ENCODE measurements around the gene INHBB. TPM values are rescaled to one million over a fixed set of nuclear protein-coding genes. Genes with fewer than 3 reads are reported as not detected.
A peak's percentile ranks its signal among the peaks of the same experiment; 100 is the strongest.

INHBB gene
- total and polyA plus RNA-seq, 12 donors = 0.89 to 9.2 (median 3.5) TPM

DNA sequence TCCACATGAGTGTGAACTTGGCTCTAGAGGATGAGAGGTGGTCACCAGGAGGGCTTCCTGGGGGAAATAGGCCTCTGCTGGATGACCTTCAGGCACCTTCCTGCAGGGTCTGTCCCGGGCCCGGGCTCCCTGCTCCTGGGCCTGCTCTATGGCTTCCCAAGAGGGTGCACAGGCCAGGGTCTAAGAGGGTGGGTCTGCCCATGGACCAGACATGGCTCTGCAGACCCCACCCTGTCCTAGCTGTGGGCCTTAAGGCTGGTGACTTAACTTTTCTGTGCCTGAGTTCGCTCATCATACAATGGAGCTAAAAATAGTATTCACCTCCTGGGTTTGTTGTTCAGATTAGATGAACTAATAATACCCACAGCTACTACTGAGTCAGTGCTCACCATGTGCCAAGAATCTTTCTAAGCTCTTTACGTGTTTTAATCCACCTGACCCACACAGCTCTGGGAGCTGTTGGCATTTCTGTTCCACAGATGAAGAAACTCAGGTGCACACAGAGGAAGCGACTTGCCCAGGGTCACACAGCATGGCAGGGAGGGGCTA is 14.4 kb downstream of the INHBB start:
- no peak overlapping the region for H3K27ac ChIP-seq
- peak in 7 of 8 donors; percentile 31 to 74 (median 65) for ATAC-seq
- H3K9me3 ChIP-seq = no peaks in the 10 kb centered on the region
- TF ChIP-seq, protein P1, sequence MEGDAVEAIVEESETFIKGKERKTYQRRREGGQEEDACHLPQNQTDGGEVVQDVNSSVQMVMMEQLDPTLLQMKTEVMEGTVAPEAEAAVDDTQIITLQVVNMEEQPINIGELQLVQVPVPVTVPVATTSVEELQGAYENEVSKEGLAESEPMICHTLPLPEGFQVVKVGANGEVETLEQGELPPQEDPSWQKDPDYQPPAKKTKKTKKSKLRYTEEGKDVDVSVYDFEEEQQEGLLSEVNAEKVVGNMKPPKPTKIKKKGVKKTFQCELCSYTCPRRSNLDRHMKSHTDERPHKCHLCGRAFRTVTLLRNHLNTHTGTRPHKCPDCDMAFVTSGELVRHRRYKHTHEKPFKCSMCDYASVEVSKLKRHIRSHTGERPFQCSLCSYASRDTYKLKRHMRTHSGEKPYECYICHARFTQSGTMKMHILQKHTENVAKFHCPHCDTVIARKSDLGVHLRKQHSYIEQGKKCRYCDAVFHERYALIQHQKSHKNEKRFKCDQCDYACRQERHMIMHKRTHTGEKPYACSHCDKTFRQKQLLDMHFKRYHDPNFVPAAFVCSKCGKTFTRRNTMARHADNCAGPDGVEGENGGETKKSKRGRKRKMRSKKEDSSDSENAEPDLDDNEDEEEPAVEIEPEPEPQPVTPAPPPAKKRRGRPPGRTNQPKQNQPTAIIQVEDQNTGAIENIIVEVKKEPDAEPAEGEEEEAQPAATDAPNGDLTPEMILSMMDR (IDR thresholded peaks at IDR 0.05) = no peak
- WGBS, 2 donors = 53 to 62% methylated on average over 5 of the region's 5 CpGs
- no peak overlapping the region for H3K4me3 ChIP-seq
- DNase-seq = no peak
- intact Hi-C loops (cut with DNase I) = no loop called here
- peaks cover 0 to 13% (median 6%) of the 10 kb centered on the region in 9 donors for H3K4me1 ChIP-seq
- H3K27me3 ChIP-seq = peaks cover 0 to 10% (median 0%) of the 10 kb centered on the region in 7 donors
- no peaks in the 10 kb centered on the region for H3K36me3 ChIP-seq

DNA sequence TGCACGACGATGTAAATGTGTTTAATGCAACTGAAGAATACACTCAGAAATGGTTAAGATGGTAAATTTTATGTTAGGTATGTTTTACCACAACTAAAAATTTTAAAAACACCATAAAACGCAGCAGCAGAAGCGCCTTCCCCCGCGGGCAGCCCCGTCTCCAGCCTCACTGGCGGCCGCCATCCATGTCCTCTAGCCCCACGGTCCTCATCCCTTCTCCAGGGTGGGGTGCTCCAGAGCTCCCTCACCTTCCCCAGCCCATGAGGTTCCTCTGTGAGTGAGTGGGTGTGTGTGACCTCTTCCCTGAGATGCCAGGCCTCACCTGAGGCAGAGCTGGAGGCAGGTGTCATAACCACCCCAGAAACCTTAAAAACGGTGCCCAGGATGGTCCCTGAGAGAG is 17.0 kb downstream of the INHBB start:
- H3K4me3 ChIP-seq = no peak overlapping the region
- ATAC-seq (no peak), DNase-seq (no peak)
- WGBS, 2 donors = 95% methylated on average over 11 of the region's 11 CpGs
- H3K9me3 ChIP-seq = no peaks in the 10 kb centered on the region
- no peaks in the 10 kb centered on the region for H3K36me3 ChIP-seq
- intact Hi-C loops (cut with DNase I) = no loop called here
- H3K27ac ChIP-seq = no peak overlapping the region
- peaks cover 0 to 3% (median 0%) of the 10 kb centered on the region in 7 donors for H3K27me3 ChIP-seq
- TF ChIP-seq, protein P1 (IDR thresholded peaks at IDR 0.05) = no peak
- H3K4me1 ChIP-seq = peaks cover 0 to 13% (median 6%) of the 10 kb centered on the region in 9 donors

DNA sequence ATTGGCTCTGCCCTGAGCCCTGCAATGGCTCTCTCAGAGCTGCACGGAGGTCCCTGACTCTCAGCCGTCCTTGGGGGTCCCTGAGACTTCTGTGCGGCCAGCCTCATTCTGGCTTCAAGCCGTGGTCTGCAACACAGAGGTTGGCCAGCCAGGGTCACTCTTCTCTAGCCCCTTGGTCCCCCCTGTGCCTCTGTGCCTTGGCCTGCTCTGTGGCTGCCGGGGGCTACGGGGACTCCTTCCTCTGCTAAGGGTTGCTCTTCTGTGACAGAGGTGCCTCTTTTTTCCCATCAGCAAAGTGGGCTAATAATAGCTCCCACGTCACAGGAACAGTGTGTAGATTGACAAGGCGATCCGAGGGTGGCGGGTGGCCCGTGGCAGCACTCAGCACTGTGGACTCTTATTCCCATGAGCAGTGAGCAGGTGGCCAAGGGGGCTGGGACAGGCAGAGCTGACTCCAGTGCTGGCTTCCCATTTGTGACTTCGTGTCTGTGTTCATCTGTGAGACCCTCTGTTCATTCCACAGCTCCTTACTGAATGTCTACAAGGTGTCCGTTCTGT is 19.4 kb downstream of the INHBB start:
- Histone ChIP-seq H3K27ac (no peak overlapping the region), H3K9me3 (peaks cover 0 to 5% (median 0%) of the 10 kb centered on the region in 11 donors), H3K27me3 (peaks cover 0 to 3% (median 0%) of the 10 kb centered on the region in 7 donors), H3K4me1 (peaks cover 0 to 9% (median 4%) of the 10 kb centered on the region in 9 donors), H3K4me3 (no peak overlapping the region), H3K36me3 (no peaks in the 10 kb centered on the region)
- peak in 5 of 8 donors; percentile 19 to 76 (median 37) for ATAC-seq
- TF ChIP-seq, protein P1 (IDR thresholded peaks at IDR 0.05) = no peak
- 64 to 73% methylated on average over 13 of the region's 13 CpGs for WGBS, 2 donors
- intact Hi-C loops (cut with DNase I) = no loop called here
- peak in 1 of 2 donors; percentile 32 for DNase-seq

DNA sequence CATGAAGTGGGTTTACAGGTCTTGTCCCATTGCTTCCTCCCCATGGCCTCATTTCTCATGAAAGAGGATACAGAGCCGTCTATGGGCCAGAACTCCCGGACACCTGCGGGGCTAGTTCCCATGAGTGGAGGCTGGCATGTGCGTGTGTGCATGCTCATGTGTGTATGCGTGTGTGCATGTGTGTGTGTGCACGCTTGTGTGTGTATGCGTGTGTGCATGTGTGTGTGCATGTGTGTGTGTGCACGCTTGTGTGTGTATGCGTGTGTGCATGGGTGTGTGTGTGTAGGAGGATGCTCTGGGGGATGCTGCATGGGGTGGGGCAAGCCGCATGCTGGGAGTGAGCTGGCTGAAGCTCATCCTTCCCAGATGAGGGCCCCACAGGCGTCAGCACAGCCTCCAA is 20.8 kb downstream of the INHBB start:
- WGBS, 2 donors = 86 to 94% methylated on average over 11 of the region's 11 CpGs
- Histone ChIP-seq H3K4me1 (no peaks in the 10 kb centered on the region), H3K27me3 (peaks cover 0 to 3% (median 0%) of the 10 kb centered on the region in 7 donors), H3K36me3 (no peaks in the 10 kb centered on the region), H3K4me3 (no peak overlapping the region), H3K27ac (no peak overlapping the region), H3K9me3 (peaks cover 0 to 5% (median 0%) of the 10 kb centered on the region in 11 donors)
- TF ChIP-seq, protein P1 (IDR thresholded peaks at IDR 0.05) = no peak
- intact Hi-C loops (cut with DNase I) = no loop called here
- DNase-seq (no peak), ATAC-seq (no peak)

Measured in heart right ventricle (tissue), 16 donors.